Esophagus squamous epithelium (tissue), 4 donors: ENCODE results near the gene FHOD3.

Experiments
- CTCF ChIP-seq, 6 experiments: fragments of 450-650 bp in 4 of 6; fragments of 200-600 bp in 2 of 6; sonication (generic) in 2 of 6; IDR thresholded peaks; one replicate each; pipeline ENCODE4 v1.5.1; 2016 to 2019; ENCODE audit warnings: antibody characterized with exemption in 6 of 6, mild to moderate bottlenecking in 4 of 6, moderate library complexity in 4 of 6
- POLR2A ChIP-seq, 4 donors: fragments of 450-650 bp; IDR thresholded peaks; one replicate each; pipeline ENCODE4 v1.6.1; 2017; ENCODE audit warnings: antibody characterized with exemption in 4 of 4, mild to moderate bottlenecking in 4 of 4, moderate library complexity in 3 of 4

GRCh38 chr18:36269157-36269556 lies 28.4 kb upstream of the FHOD3 start:
- no peak for TF ChIP-seq CTCF (IDR thresholded peaks at IDR 0.05)
- TF ChIP-seq POLR2A (IDR thresholded peaks at IDR 0.05), result no peak
